Sigmoid colon (tissue), 7 donors: ENCODE results near the gene AKR1A1. TPM values are rescaled to one million over a fixed set of nuclear protein-coding genes. Genes with fewer than 3 reads are reported as not detected.

Experiments used
- DNase-seq: peaks from one replicate; pipeline ENCODE4 v3.0.0-alpha.2; 2019
- H3K27ac ChIP-seq, 4 donors: fragments of 200-600 bp; sonication (generic); one replicate each; pipeline ENCODE4 v1.5.1; 2016 to 2019; ENCODE audit warnings: mild to moderate bottlenecking in 1 of 4
- H3K27me3 ChIP-seq, 3 donors: fragments of 200-600 bp; sonication (generic); one replicate each; pipeline ENCODE4 v1.5.1; 2019; ENCODE audit warnings: mild to moderate bottlenecking in 1 of 3
- H3K36me3 ChIP-seq, 4 donors: fragments of 200-600 bp; sonication (generic); one replicate each; pipeline ENCODE4 v1.5.1; 2016 to 2019
- H3K4me1 ChIP-seq, 4 donors: fragments of 200-600 bp; sonication (generic); one replicate each; pipeline ENCODE4 v1.5.1; 2017 to 2019
- H3K4me3 ChIP-seq, 4 donors: fragments of 200-600 bp; sonication (generic); one replicate each; pipeline ENCODE4 v1.5.1; 2017 to 2019; ENCODE audit warnings: mild to moderate bottlenecking in 2 of 4, moderate library complexity in 1 of 4
- H3K9me3 ChIP-seq, 4 donors: fragments of 200-600 bp in 3 of 4; sonication (generic) in 3 of 4; one replicate each; pipeline versions ENCODE4 v1.5.1 to v1.6.1; 2013 to 2019
- CTCF ChIP-seq, 4 experiments: fragments of 450-650 bp in 3 of 4; fragments of 200-600 bp in 1 of 4; IDR thresholded peaks; one replicate each; pipeline ENCODE4 v1.5.1; 2016 to 2019; ENCODE audit warnings: antibody characterized with exemption in 4 of 4, mild to moderate bottlenecking in 3 of 4, moderate library complexity in 2 of 4
- EP300 ChIP-seq, 4 donors: sonication (generic); formaldehyde crosslinking; IDR thresholded peaks; one replicate each; pipeline ENCODE4 v1.6.1; 2017; ENCODE audit warnings: antibody characterized with exemption in 4 of 4
- POLR2A ChIP-seq, 2 donors: fragments of 450-650 bp; IDR thresholded peaks; one replicate each; pipeline ENCODE4 v1.6.1; 2016; ENCODE audit warnings: antibody characterized with exemption in 2 of 2, mild to moderate bottlenecking in 2 of 2, moderate library complexity in 2 of 2
- POLR2AphosphoS5 ChIP-seq, 4 donors: sonication (generic); formaldehyde crosslinking; IDR thresholded peaks; one replicate each; pipeline ENCODE4 v1.6.1; 2017; ENCODE audit warnings: antibody characterized with exemption in 4 of 4
- WGBS, 2 donors: extraction: QIAGEN DNeasy Blood & Tissue Kit; methylation state at CpG; one replicate each; pipeline ENCODE4 v1.1.7; 2013; 5-methylcytosine and 5-hydroxymethylcytosine counted together
- intact Hi-C: fragments of 100-400 bp; cut with DNase I; formaldehyde crosslinking; loops from one replicate; pipeline ENCODE4 v1.15.1; 2023
- polyA plus RNA-seq, 3 donors: library from polyadenylated mRNA; stranded (reverse); fragments of 200-250 nt; gene quantifications; one replicate each; pipeline ENCODE4 v1.2.3, GENCODE V29; 2013
- total RNA-seq, 4 donors: library from RNA; depleted of rRNA; stranded (reverse); fragments of >200 nt; gene quantifications; one replicate each; pipeline ENCODE4 v1.1.0, GENCODE V29; 2016
- donor health status: healthy with polysubstance abuse.
- donor health status: Bipolar disorder and iron deficiency.
- donor health status: healthy.

The AKR1A1 gene
- total and polyA plus RNA-seq, 7 donors: 39.6 to 234 (median 64.2) TPM

GRCh38 chr1:45567911-45568310 lies 17.3 kb downstream of the AKR1A1 start:
- Histone ChIP-seq H3K27me3 (no peaks in the 10 kb centered on the region), H3K9me3 (no peaks in the 10 kb centered on the region), H3K4me1 (peaks cover 0 to 12% (median 6%) of the 10 kb centered on the region in 4 donors), H3K36me3 (peaks cover 0 to 51% (median 26%) of the 10 kb centered on the region in 4 donors), H3K27ac (no peak overlapping the region), H3K4me3 (no peak overlapping the region)
- no peak for DNase-seq
- WGBS, 2 donors: 94% methylated on average over 7 of the region's 7 CpGs
- intact Hi-C loops: no loop called here
- TF ChIP-seq EP300 (IDR thresholded peaks at IDR 0.05) (no peak), CTCF (IDR thresholded peaks at IDR 0.05) (no peak)

- TF ChIP-seq POLR2AphosphoS5 (IDR thresholded peaks at IDR 0.05) (no peak), POLR2A (IDR thresholded peaks at IDR 0.05) (no peak), CTCF (IDR thresholded peaks at IDR 0.05) (no peak), EP300 (IDR thresholded peaks at IDR 0.05) (no peak)
- Histone ChIP-seq H3K4me1 (peaks cover 0 to 12% (median 6%) of the 10 kb centered on the region in 4 donors), H3K9me3 (no peaks in the 10 kb centered on the region), H3K27me3 (no peaks in the 10 kb centered on the region), H3K27ac (no peak overlapping the region), H3K4me3 (no peak overlapping the region), H3K36me3 (peaks cover 0 to 46% (median 23%) of the 10 kb centered on the region in 4 donors)
- intact Hi-C loops: no loop called here
- WGBS, 2 donors: 73 to 91% methylated on average over 4 of the region's 4 CpGs
- DNase-seq: no peak
Measured at GRCh38 chr1:45568421-45568820, 17.8 kb downstream of the AKR1A1 start.

- Histone ChIP-seq H3K9me3 (no peaks in the 10 kb centered on the region), H3K36me3 (peaks cover 0 to 38% (median 23%) of the 10 kb centered on the region in 4 donors), H3K27ac (peak overlapping the region in 1 of 4 donors; percentile 29), H3K27me3 (no peaks in the 10 kb centered on the region), H3K4me1 (peaks cover 0 to 12% (median 6%) of the 10 kb centered on the region in 4 donors), H3K4me3 (no peak overlapping the region)
- intact Hi-C loops: no loop called here
- TF ChIP-seq CTCF (IDR thresholded peaks at IDR 0.05) (no peak), POLR2AphosphoS5 (IDR thresholded peaks at IDR 0.05) (no peak), EP300 (IDR thresholded peaks at IDR 0.05) (no peak), POLR2A (IDR thresholded peaks at IDR 0.05) (no peak)
- 52 to 61% methylated on average over 4 of the region's 4 CpGs for WGBS, 2 donors
- DNase-seq: no peak
Measured at GRCh38 chr1:45569571-45569961, 18.9 kb downstream of the AKR1A1 start.

GRCh38 chr1:45569962-45570581 lies 19.4 kb downstream of the AKR1A1 start:
- DNase-seq: peak; percentile 87
- Histone ChIP-seq H3K36me3 (peaks cover 0 to 38% (median 23%) of the 10 kb centered on the region in 4 donors), H3K27ac (peak overlapping the region in 1 of 4 donors; percentile 29), H3K4me3 (no peak overlapping the region), H3K9me3 (no peaks in the 10 kb centered on the region), H3K27me3 (no peaks in the 10 kb centered on the region), H3K4me1 (peaks cover 0 to 12% (median 6%) of the 10 kb centered on the region in 4 donors)
- TF ChIP-seq CTCF (IDR thresholded peaks at IDR 0.05) (peak; percentile 82 to 99 (median 92)), POLR2AphosphoS5 (IDR thresholded peaks at IDR 0.05) (peak in 1 of 4 donors; percentile 28), EP300 (IDR thresholded peaks at IDR 0.05) (no peak), POLR2A (IDR thresholded peaks at IDR 0.05) (no peak)
- intact Hi-C loops: loop anchor here (1.0 kb wide), 2 partner anchors 58 to 210 kb away; no protein-coding TSS in a partner anchor
- WGBS, 2 donors: 14 to 19% methylated on average over 8 of the region's 8 CpGs
